GM19397 (cell line): ENCODE results near the gene NR1D2.

ENCODE experiments used
- ATAC-seq: cut with Tn5 transposase; IDR thresholded peaks from one replicate; pipeline ENCODE4 v1.9.1; 2021; ENCODE audit warnings: mild to moderate bottlenecking, moderate library complexity; ENCODE audit not compliant: unreplicated experiment

The NR1D2 gene

GRCh38 chr3:23961913-23962312, 16.8 kb downstream of the NR1D2 start:
- no peak for ATAC-seq

DNA sequence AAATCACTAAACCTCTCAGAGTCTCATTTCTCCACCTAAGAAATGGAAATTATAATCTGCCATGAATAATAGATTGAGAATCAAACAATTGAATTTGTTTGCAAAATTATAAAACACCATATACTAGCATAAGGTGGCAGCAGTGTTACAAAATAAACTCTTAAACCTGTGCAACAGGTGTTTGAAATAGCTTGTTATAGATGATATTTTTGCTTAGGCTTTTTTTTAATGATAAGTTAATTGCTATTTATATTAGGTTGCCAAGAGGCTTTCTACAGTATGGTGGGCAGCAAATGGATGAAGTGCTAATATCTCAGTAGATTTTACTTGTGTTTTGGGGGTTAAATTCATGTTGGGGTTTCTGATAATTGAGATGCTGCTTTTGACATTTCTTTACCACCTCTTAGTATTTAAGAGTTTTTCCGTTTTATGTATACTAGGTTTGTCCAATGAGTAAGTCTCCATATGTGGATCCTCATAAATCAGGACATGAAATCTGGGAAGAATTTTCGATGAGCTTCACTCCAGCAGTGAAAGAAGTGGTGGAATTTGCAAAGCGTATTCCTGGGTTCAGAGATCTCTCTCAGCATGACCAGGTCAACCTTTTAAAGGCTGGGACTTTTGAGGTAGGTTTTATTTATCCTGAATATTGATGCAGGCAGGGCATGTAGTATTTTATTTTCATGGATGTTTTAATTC, 19.6 kb downstream of the NR1D2 start:
- ATAC-seq: no peak

GRCh38 chr3:23966328-23966727, 21.2 kb downstream of the NR1D2 start:
- ATAC-seq: no peak

DNA sequence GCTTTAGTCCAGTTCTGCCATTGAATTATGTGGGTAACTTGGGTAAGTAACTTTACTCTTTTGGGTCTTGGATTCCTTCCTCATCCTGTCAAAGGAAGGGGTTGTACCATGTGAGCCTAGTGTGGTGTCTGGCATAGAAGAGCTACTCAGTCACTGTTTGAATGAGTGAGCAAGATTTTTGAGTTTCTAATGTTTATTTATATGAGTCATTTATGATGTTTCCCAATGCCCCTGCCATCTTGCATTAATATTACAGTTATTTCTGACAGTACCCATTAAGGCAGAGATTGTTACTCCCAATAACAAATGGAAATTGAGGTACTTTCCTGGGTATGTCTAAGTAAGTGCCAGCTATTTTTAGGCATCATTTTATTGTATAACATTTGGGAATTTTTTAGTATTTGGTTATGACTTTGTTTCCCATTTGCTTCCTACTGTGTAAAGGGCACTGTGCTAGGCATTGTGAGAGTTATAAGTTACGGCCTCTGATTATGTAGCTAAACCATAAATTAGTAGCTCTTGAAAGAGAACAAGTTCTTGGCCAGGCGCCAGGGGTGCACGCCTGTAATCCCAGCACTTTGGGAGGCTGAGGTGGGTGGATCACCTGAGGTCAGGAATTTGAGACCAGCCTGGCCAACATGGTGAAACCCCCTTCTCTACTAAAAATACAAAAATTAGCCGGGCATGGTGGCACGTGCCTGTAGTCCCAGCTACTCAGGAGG, 23.5 kb downstream of the NR1D2 start:
- ATAC-seq: no peak

DNA sequence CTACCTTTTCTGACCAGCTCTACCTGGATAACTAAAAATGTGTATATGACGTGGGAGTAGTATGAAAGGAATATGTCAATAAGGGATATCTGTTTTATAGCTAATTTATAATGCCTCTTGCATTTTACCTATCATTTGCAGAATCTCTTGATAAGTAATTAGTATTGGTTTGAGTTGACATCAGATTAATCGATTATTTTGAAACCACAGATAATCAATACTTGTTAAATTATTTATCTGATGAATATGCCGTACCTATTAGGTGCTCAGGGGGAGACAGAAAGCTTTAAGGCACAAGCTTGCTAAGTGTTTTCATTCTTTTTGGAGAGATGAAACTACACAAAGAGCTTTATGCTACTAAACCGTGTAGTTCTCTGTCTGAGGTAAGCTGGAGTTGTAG, 24.3 kb downstream of the NR1D2 start:
- ATAC-seq: no peak

DNA sequence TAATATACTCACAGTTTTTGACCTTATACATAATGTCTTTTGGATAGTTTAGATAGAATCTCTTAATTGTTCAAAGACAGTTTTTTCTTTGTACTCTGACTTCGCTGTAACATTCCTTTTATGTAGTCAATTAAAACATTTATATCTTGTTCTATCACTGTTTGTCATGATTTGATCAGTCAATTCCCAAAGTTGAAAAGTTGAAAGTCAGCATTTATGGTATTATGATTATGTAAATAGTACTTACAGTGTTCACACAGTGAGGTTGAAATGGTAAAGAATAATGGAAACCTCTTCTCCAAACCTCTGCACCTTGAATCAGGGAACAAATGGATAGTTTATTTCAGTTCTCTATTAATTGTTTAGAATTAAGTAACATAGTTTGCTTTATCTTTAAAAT, 26.6 kb downstream of the NR1D2 start:
- ATAC-seq: no peak

GRCh38 chr3:23976555-23976954, 31.5 kb downstream of the NR1D2 start:
- ATAC-seq: no peak

GRCh38 chr3:23979569-23979968, 34.5 kb downstream of the NR1D2 start:
- no peak for ATAC-seq

- ATAC-seq: no peak
Observed at GRCh38 chr3:23981136-23981535, 36.0 kb downstream of the NR1D2 start.

DNA sequence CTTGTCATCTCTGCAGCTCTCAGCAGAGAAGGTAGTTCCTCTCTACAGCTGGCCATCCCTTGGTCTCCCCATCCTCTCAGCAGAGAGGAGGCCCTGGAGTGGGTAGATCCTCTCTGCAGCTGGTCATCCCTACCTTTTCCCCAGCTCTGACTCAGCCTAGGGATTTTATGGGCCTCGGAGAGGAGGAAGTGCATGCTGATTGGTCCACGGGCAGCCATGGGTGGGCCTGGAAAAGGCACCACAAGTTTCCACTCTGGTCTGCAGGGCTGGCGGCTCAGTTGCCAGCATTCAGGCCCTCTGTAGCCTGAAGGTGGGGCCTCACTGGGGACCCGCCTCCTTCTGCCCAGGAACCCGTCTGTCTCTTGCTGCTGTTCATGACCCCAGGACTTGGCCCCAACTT, 36.9 kb downstream of the NR1D2 start:
- no peak for ATAC-seq

DNA sequence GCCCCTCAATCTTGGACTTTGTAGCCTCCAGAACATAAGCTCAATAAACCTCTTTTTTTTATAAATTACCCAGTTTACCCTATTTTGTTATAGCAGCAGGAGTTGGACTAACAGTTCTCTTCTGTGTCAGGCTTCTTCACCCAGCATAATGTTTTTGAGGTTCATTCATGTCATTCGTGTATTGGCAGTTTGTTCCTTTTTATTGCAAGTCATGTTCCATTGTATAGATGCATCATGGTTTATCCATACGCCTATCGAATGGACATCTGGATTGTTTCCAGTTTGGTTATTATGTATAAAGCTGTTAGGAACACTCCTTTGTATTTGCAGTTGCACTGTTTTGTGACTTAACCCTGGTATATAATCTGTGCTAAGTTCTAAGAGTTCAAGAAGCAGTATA, 39.8 kb downstream of the NR1D2 start:
- ATAC-seq: no peak

GRCh38 chr3:23985747-23986544, 40.9 kb downstream of the NR1D2 start:
- no peak for ATAC-seq

- no peak for ATAC-seq
Observed at GRCh38 chr3:23987356-23987755, 42.3 kb downstream of the NR1D2 start.

- no peak for ATAC-seq
Observed at GRCh38 chr3:23991306-23991682, 46.2 kb downstream of the NR1D2 start.

GRCh38 chr3:23991683-23992628, 46.9 kb downstream of the NR1D2 start:
- ATAC-seq: no peak

DNA sequence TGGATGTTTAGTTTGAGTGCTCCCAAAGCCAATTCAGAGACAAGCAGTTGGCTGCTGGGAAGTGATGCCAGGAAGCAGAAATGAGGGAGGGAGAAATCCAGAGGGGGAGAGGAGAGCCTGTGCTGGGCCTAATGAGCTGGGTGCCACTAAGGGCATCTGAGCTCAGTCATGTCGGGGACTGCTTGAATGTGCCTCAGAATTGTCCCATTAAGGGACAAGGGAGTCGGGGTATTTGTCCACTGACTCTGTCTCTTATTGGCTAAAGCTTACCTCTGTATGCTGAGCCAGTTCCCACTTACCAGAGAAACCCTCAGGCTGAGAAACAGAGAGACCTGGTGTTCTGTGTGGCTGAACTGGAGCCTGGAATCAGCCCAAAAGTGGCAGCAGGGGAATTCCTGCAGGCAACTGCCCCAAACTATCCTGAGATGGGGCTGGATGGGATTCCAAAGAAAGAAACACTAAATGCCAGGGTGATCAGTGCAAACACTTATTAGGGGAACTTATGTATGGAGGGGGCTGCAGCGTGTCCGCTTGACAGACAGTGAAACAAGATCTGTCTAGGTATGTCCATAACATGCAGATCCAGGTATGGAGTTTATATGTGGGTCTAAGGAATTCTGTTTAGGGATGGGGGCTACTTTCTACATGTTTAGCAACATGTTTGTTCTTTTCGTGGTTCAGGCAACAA, 48.6 kb downstream of the NR1D2 start:
- no peak for ATAC-seq

GRCh38 chr3:23994244-23994569, 49.1 kb downstream of the NR1D2 start:
- no peak for ATAC-seq

DNA sequence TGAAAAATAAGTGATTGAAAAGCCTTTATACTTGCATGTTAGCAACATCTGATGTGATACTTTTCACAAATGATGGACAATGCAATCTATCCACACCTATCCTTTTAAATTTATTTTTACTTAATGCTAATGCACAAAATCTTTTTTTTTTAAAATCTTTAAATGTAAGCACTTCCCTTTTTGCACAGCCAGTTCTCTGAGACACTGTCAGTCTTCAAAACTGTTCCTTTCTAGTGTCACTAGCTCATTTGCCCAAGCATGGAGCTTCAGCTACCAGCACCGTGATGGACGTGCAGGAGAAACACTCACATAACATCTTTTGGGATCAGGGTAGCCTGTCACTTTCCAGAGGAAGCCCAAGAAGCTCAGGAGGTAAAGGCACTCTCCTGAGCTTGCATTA, 50.1 kb downstream of the NR1D2 start:
- no peak for ATAC-seq

DNA sequence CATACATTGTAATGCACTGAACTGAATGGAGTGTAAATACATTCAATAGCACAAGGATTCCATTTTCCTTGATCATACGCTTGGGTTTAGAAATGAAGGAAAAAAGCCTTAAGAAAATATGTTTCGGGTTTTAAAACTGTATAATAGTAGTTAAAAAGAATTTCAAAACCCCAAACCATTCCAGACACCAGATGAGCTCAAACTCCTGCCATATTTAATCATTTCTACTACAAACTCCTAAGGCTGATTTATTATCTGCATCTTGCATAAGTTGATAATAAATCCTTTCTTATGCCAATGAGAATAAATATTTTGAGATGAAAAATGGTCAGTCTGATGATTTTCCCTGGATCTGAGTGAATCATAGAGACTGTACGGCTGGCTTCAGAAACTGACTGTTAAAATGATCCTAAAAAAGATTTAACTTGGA, 51.0 kb downstream of the NR1D2 start:
- ATAC-seq: no peak

GRCh38 chr3:23999012-23999641, 54.0 kb downstream of the NR1D2 start:
- no peak for ATAC-seq
